HG02798 (cell line): ENCODE measurements around the gene SEC31A.
"Not testable (repeated sequence)": the region's sequence is repeated elsewhere in the genome, so short reads cannot be mapped to it uniquely, and the experiment has no call there.

Experiments
- ATAC-seq: cut with Tn5 transposase; IDR thresholded peaks from one replicate; pipeline ENCODE4 v1.9.1; 2021; ENCODE audit warnings: mild to moderate bottlenecking; ENCODE audit not compliant: unreplicated experiment, poor library complexity

Gene SEC31A

GRCh38 chr4:82898322-82899243, 7.6 kb upstream of the SEC31A start:
- ATAC-seq = no peak

DNA sequence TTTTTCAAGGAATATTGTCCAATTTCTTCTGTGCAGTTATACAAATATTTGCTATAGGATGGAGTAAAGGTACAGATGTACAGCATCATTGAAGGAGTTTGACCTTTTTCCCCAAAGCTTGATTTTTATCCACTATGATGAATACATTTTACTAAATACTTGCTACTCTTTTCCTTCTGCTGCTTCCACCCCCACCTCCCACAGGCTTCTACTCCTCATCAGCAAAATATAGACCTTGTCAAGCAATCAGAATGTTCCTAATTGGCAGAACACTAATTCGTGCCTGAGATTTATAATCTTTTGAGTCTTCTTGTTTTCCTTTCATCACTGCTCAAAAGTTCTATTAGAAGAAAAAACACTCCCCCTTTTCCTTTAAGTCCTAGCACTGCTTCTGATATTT, 5.8 kb upstream of the SEC31A start:
- no peak for ATAC-seq

- ATAC-seq = no peak
Observed at GRCh38 chr4:82893942-82894341, 3.0 kb upstream of the SEC31A start.

GRCh38 chr4:82892467-82892802, 1.5 kb upstream of the SEC31A start:
- ATAC-seq = no peak

DNA sequence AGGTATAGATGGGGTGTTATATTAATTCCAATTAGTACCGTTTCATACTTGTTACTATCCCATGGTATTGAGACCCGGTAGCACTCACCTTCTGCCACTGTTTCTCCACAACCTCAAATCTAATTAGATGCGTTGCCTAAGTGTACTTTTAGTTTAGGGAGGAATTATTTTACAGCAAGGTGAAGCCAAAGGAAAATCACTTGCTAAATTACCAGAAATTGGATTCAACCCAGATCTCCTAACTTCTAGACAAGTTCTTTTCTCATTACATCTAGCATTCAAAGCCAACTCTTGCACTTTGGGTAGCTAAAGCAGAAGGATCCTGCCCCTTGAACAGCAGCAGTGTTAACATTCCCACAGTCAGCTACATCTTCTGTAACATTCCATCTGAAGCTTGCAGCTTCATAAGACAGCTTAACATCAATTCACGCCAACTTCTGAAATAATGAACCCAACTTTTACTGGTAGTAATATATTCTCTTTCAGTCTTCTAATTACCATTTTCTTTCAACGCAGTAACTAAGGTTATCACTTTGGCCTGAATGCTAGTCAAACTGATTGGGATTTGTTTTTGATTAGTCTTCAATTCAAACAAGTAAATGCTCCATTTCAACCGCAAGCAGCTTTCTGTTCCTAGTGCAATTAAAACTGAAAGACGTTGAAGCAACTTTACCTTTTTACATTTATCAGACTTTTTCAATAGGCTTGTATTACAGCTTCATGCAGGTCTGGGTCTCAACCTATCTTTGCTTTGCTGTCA, 934 bp upstream of the SEC31A start:
- ATAC-seq = no peak

- no peak for ATAC-seq
Observed at GRCh38 chr4:82890528-82890900, 439 bp downstream of the SEC31A start.

GRCh38 chr4:82889287-82889686, 1.7 kb downstream of the SEC31A start:
- ATAC-seq = no peak

GRCh38 chr4:82886147-82886942, 4.6 kb downstream of the SEC31A start:
- ATAC-seq = no peak

GRCh38 chr4:82885410-82885809, 5.5 kb downstream of the SEC31A start:
- no peak for ATAC-seq

- no peak for ATAC-seq
Observed at GRCh38 chr4:82868572-82868971, 22.4 kb downstream of the SEC31A start.

DNA sequence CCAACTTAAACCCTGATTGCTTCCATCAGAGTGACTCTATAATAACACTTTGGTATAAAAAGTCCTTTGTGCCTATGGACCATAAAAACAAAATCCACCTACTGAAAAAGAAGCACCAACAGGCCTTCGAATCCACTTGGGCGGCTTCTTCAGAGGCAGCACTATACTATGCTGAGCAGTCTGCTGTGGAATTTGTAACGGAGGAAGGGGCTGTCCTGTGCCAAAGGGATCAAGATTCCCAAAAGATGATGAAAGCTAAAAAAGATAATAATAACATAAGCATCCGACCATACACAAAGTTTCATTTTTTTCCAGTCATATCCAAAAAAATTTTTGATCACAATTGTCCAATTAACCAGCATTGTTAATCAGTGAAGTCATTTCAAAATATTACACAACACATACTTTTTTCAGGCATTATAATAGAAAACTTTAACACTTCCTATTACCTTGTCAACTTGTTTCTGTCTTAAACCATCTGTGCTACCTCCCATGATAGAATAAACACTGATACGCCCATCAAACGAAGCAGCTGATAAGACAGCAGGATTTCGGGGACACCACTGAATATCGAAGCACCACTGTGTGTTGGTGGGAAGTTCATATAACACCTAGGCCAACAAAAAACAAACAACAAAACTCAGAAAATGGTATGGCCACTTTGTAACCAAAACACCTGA, 24.1 kb downstream of the SEC31A start:
- ATAC-seq = no peak

DNA sequence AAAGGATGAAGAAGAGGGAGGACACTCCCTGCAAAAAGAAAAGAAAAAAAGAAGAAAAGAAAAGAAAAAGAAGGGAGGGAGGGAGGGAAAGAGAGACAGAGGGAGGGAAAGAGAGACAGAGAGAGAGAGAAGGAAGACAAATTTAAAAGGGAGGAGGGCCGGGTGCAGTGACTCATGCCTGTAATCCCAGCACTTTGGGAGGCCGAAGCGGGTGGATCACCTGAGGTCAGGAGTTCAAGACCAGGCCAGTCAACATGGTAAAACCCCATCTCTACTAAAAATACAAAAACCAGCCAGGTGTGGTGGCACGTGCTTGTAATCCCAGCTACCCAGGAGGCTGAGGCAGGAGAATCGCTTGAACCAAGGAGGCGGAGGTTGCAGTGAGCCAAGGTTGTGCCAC, 24.9 kb downstream of the SEC31A start:
- ATAC-seq = not testable (repeated sequence)

DNA sequence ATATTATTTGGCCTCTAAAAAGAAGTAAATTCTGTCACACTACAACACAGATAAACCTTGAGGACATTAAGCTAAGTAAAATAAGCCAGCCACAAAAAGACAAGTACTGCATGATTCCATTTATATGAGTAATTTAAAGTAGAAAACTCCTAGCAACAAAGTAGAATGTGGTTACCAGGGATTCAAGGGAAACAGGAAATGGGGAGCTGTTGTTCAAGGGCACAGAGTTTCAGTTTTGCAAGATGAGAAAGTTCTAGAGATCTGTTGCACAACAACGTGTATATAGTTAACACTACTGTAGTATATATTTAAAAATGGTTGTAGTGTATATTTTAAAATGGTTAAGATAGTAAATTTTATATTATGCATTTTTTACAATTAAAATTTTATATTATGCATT, 25.4 kb downstream of the SEC31A start:
- ATAC-seq = no peak

- ATAC-seq = no peak
Observed at GRCh38 chr4:82864336-82864979, 26.5 kb downstream of the SEC31A start.

DNA sequence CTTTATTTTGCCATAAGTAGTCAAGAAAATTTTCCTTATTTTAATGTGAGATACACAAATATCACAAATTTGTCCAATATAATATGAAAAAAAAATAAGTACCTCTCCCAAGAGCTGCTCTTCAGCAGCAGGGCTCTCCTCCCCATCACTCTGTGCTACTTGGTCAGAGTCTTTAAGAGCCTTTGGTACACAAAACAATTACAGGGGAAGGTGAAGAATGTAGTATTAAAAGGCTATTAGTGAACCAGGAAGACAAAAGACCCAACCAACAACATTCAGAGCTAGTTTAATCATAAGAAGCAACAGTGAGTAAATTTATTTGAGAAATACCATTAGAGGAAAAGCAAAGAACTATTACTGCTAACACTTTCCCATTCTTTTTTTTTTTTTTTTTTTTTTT, 29.4 kb downstream of the SEC31A start:
- ATAC-seq = no peak

DNA sequence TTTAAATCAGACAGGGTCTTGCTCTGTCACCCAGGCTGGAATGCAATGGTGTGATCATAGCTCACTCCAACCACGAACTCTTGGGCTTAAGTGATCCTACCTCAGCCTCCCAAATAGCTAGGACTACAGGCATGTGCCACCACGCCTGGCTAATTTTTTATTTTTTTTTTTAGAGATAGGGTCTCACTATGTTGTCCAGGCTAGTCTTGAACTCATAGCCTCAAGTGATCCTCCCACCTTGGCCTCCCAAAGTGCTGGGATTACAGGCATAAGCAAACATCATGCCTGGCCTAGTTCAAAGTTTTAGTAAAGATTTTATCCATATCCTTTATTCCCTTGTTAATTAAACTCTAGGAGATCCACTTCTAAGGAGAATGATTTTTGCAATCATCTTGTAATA, 30.5 kb downstream of the SEC31A start:
- not testable (repeated sequence) for ATAC-seq

- no peak for ATAC-seq
Observed at GRCh38 chr4:82852751-82853285, 38.1 kb downstream of the SEC31A start.

GRCh38 chr4:82851885-82852750, 38.8 kb downstream of the SEC31A start:
- no peak for ATAC-seq

DNA sequence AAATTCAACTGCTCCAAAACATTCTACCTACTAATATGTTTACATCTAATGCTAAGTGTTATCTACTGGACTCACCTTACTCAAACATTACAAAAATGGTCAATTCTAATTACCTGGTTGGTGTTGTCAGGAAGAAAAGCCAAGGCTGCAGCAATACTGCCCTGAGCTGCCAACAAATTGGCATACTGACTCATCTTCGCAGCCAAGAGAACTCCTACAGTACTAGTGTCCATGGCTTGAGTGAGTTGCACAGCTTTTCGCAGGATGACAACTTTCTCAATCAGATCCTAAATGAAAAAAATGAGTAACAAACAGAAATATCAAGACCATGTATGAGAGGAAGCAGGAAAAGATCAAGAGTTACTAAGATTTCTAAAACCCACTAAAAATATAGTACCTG, 39.6 kb downstream of the SEC31A start:
- no peak for ATAC-seq
